Keratinocyte (primary cell): Measurements from ENCODE around the gene PDIA6. TPM values are rescaled to one million over a fixed set of nuclear protein-coding genes. Genes with fewer than 3 reads are reported as not detected.
"Not testable (repeated sequence)": the region's sequence is repeated elsewhere in the genome, so short reads cannot be mapped to it uniquely, and the experiment has no call there.

ENCODE experiments used
- DNase-seq: peaks from one replicate; pipeline ENCODE4 v3.0.0-alpha.2; 2011; ENCODE audit warnings: low read depth, missing footprints, low spot score
- FAIRE-seq: peaks from 2 replicates; lab custom pipeline; 2011; peaks lifted over from hg19 to GRCh38; lab: Jason Lieb, UNC
- H2AFZ ChIP-seq: 2 replicates; pipeline ENCODE4 v1.6.0; 2012; ENCODE audit warnings: low read length, control low read depth, inconsistent platforms; ENCODE audit not compliant: control insufficient read depth
- H3K27ac ChIP-seq: 2 replicates; pipeline ENCODE4 v1.5.1; 2011; ENCODE audit warnings: low read length; ENCODE audit not compliant: control insufficient read depth, insufficient read depth
- H3K27me3 ChIP-seq: 3 replicates; pipeline ENCODE4 v1.6.0; 2011; ENCODE audit warnings: low read length; ENCODE audit not compliant: control insufficient read depth, insufficient read depth; ENCODE audit errors: extremely low read depth
- H3K36me3 ChIP-seq, 2 experiments: 2 replicates in 1 of 2; 3 replicates in 1 of 2; pipeline ENCODE4 v1.5.1; 2011; ENCODE audit warnings: low read length in 2 of 2, mild to moderate bottlenecking in 1 of 2; ENCODE audit not compliant: control insufficient read depth in 2 of 2, insufficient read depth in 2 of 2; ENCODE audit errors: extremely low read depth in 1 of 2
- H3K4me1 ChIP-seq: 3 replicates; pipeline ENCODE4 v1.5.1; 2011; ENCODE audit warnings: low read length; ENCODE audit not compliant: control insufficient read depth, insufficient read depth; ENCODE audit errors: extremely low read depth
- H3K4me2 ChIP-seq: 3 replicates; pipeline ENCODE4 v1.6.0; 2011; ENCODE audit warnings: low read depth, low read length; ENCODE audit not compliant: control insufficient read depth, insufficient read depth; ENCODE audit errors: extremely low read depth
- H3K4me3 ChIP-seq, 3 experiments: fragments of 200-600 bp in 1 of 3; sonication (generic) in 1 of 3; 2 replicates in 2 of 3; 3 replicates in 1 of 3; pipeline ENCODE4 v1.5.1; 2011 to 2016; ENCODE audit warnings: low read length in 3 of 3, mild to moderate bottlenecking in 3 of 3, control low read depth in 2 of 3, inconsistent platforms in 1 of 3, low read depth in 1 of 3, mixed read lengths in 1 of 3, mixed run types in 1 of 3, moderate library complexity in 1 of 3; ENCODE audit not compliant: control insufficient read depth in 2 of 3, insufficient read depth in 2 of 3; ENCODE audit errors: extremely low read depth in 1 of 3
- H3K79me2 ChIP-seq: 2 replicates; pipeline ENCODE4 v1.6.0; 2012; ENCODE audit warnings: low read length; ENCODE audit not compliant: control insufficient read depth, insufficient read depth
- H3K9ac ChIP-seq: 3 replicates; pipeline ENCODE4 v1.6.0; 2011; ENCODE audit warnings: low read length; ENCODE audit not compliant: control insufficient read depth, insufficient read depth; ENCODE audit errors: extremely low read depth
- H3K9me1 ChIP-seq: 3 replicates; pipeline ENCODE4 v1.6.0; 2011; ENCODE audit warnings: low read length; ENCODE audit not compliant: control insufficient read depth, insufficient read depth; ENCODE audit errors: extremely low read depth
- H3K9me3 ChIP-seq: 2 replicates; pipeline ENCODE4 v1.5.1; 2012; ENCODE audit warnings: low read depth, low read length; ENCODE audit not compliant: control insufficient read depth
- H4K20me1 ChIP-seq: 3 replicates; pipeline ENCODE4 v1.6.0; 2011; ENCODE audit warnings: low read length; ENCODE audit not compliant: control insufficient read depth, insufficient read depth; ENCODE audit errors: extremely low read depth
- EZH2 ChIP-seq: IDR thresholded peaks from one replicate; pipeline ENCODE4 v1.6.1; 2012; ENCODE audit warnings: inconsistent platforms, mild to moderate bottlenecking, low read length, moderate library complexity
- dilution Hi-C: fragments of 300-500 bp; cut with MboI; formaldehyde crosslinking; loops from one replicate; pipeline ENCODE4 v1.7.0; 2020; ENCODE audit warnings: low sequenced_read_pairs; ENCODE audit not compliant: extremely low pct_ligation_motif_present
- polyA plus RNA-seq, 5 experiments: library from polyadenylated mRNA; depleted of rRNA in 3 of 5; stranded (reverse) in 3 of 5; stranded (forward) in 1 of 5; unstranded in 1 of 5; fragments of >200 nt; gene quantifications; 1 replicate in 1 of 5; 2 replicates in 3 of 5; 3 replicates in 1 of 5; pipeline versions ENCODE4 v1.2.1 to v1.2.3, GENCODE V29; 2011 to 2012; ENCODE audit warnings: missing spikeins in 2 of 5, low read depth in 1 of 5, low replicate concordance in 1 of 5
- TF ChIP-seq, protein P1 (sequence below), 3 experiments: IDR thresholded peaks in 1 of 3; conservative IDR thresholded peaks in 1 of 3; optimal IDR thresholded peaks in 1 of 3; 2 replicates in 2 of 3; 3 replicates in 1 of 3; pipeline versions ENCODE3 to v1.5.1; 2011; ENCODE audit warnings: low read length in 3 of 3, mild to moderate bottlenecking in 3 of 3, moderate library complexity in 2 of 3, control low read depth in 1 of 3, inconsistent platforms in 1 of 3; ENCODE audit not compliant: insufficient read depth in 2 of 3; ENCODE audit errors: extremely low read depth in 1 of 3

PDIA6 gene
- polyA plus RNA-seq, 1 donor (not counting 4 experiments of a cell fraction or from before 2014, with no cell fraction given), result 310 TPM

DNA sequence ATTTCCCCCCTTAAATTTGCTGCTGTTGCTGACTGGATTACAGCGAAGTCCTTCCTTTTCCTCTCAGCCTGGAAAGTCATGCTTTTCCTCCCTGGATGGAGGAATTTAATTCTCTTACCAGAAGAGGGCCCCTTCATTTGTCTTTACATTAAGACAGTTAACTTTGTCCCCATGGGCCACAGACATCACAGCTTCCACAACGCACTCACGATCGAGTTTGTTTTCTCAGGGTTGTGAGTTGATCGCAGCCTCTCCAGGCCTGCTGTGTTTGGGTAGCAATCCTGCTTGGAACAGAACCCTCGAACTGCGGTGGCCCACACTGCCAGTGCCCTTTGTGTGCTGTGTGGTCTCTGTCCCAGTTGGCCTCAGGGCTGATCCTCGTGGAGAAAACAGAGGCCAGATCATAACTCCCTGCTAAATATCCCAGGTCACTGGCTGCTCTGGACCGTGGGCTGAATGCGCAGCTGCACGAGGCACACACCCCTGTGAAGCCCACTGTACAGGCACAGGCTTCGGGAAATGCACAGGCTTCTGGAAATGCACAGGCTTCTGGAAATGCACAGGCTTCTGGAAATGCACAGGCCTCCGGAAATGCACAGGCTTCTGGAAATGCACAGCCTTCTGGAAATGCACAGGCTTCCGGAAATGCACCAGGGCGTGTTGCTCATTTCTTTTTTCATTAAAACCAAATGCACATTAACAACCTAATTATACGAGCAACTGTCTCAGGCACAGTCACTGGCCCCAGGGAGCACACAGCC lies 2.2 kb upstream of the PDIA6 start:
- Histone ChIP-seq H3K4me3 (no peak overlapping the region), H4K20me1 (peaks cover 5% of the 10 kb centered on the region), H3K27ac (no peak overlapping the region), H3K36me3 (peaks cover 0 to 8% of the 10 kb centered on the region in 2 experiments), H3K9me3 (no peaks in the 10 kb centered on the region), H3K4me1 (peaks cover 15% of the 10 kb centered on the region), H3K9ac (no peak overlapping the region), H3K9me1 (no peaks in the 10 kb centered on the region), H3K4me2 (no peak overlapping the region), H3K79me2 (peaks cover 28% of the 10 kb centered on the region), H3K27me3 (peaks cover 13% of the 10 kb centered on the region), H2AFZ (no peak overlapping the region)
- no peak for TF ChIP-seq EZH2
- TF ChIP-seq, protein P1, sequence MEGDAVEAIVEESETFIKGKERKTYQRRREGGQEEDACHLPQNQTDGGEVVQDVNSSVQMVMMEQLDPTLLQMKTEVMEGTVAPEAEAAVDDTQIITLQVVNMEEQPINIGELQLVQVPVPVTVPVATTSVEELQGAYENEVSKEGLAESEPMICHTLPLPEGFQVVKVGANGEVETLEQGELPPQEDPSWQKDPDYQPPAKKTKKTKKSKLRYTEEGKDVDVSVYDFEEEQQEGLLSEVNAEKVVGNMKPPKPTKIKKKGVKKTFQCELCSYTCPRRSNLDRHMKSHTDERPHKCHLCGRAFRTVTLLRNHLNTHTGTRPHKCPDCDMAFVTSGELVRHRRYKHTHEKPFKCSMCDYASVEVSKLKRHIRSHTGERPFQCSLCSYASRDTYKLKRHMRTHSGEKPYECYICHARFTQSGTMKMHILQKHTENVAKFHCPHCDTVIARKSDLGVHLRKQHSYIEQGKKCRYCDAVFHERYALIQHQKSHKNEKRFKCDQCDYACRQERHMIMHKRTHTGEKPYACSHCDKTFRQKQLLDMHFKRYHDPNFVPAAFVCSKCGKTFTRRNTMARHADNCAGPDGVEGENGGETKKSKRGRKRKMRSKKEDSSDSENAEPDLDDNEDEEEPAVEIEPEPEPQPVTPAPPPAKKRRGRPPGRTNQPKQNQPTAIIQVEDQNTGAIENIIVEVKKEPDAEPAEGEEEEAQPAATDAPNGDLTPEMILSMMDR (optimal IDR thresholded peaks at IDR 0.05 in 1 of 3, IDR thresholded peaks at IDR 0.05 in 1 of 3, conservative IDR thresholded peaks at IDR 0.05 in 1 of 3; ENCODE audit: extremely low read depth in 1 of 3, insufficient read depth in 2 of 3, low read length in 3 of 3), result no peak
- DNase-seq (no peak), FAIRE-seq (no peak)
- dilution Hi-C loops, result no loop called here

DNA sequence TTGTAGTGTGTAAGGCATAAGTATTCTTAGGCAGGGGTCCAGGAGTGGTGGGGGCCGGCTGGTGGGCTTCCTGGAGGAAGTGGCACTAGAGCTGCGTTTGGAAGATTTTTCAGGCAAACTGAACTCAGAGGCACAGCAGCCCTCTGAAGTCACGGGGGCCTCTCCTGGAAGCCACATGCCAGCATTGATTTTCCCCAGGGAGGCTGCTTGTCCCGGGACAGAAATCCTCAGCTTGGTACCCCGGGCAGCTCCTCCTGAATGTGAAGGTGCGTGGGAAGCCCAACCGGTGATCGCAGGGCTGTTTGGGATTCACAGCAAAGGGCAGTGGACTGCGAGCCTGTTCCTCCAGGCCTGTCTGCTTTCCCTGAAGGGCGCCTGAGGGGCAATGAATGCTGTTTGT lies 1.6 kb upstream of the PDIA6 start:
- Histone ChIP-seq H3K4me1 (peaks cover 17% of the 10 kb centered on the region), H3K79me2 (peaks cover 34% of the 10 kb centered on the region), H3K27ac (no peak overlapping the region), H3K4me2 (no peak overlapping the region), H3K9me1 (no peaks in the 10 kb centered on the region), H3K4me3 (no peak overlapping the region), H3K36me3 (peaks cover 0 to 12% of the 10 kb centered on the region in 2 experiments), H3K27me3 (peaks cover 12% of the 10 kb centered on the region), H3K9me3 (no peaks in the 10 kb centered on the region), H3K9ac (no peak overlapping the region), H2AFZ (no peak overlapping the region), H4K20me1 (peaks cover 5% of the 10 kb centered on the region)
- DNase-seq, result no peak
- TF ChIP-seq EZH2, result no peak
- TF ChIP-seq, protein P1 (optimal IDR thresholded peaks at IDR 0.05 in 1 of 3, IDR thresholded peaks at IDR 0.05 in 1 of 3, conservative IDR thresholded peaks at IDR 0.05 in 1 of 3; ENCODE audit: extremely low read depth in 1 of 3, insufficient read depth in 2 of 3, low read length in 3 of 3), result no peak
- no peak for FAIRE-seq
- dilution Hi-C loops, result no loop called here

DNA sequence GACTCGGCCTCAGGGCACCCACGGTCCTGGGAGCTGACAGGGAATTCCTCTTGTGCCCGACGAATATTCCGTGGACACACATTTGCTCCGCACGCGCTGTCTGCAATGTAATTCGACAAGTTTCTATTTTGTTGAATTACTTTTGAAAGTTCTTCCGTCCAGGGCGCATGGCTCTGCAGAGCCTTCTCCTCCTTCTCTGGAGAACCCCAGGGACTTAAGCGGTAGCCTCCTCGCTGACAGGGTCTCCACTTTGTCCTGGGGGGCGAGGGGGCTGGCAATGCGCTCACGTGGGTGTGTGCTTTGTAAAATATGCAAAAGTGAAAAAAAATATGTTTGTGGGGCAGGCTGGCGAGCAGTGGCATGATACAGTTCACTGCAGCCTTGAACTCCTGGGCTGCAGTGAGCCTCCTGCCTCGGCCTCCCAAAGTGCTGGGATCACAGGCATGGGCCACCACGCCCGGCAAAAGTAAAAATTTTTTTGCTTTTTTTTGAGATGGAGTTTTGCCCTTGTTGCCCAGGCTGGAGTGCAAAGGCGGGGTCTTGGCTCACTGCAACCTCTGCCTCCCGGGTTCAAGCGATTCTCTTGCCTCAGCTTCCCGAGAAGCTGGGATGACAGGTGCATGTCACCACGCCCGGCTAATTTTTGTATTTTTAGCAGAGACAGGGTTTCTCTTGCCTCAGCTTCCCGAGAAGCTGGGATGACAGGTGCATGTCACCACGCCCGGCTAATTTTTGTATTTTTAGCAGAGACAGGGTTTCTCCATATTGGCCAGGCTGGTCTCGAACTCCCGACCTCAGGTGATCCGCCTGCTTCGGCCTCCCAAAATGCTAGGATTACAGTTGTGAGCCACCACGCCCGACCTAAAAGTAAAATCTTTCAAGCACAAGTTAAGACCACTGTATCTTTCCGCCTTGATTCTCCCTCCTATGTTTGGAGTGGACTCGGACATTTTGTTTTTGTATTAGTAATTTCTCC lies 866 bp upstream of the PDIA6 start:
- H3K9me1 ChIP-seq, FAIRE-seq, DNase-seq, H4K20me1 ChIP-seq, H3K27me3 ChIP-seq, dilution Hi-C loops, H3K9me3 ChIP-seq: not testable (repeated sequence)
- H3K36me3 ChIP-seq, result peaks cover 0 to 15% of the 10 kb centered on the region in 2 experiments
- peaks cover 17% of the 10 kb centered on the region for H3K4me1 ChIP-seq
- peak overlapping the region; percentile 65 to 80 (median 66) for H3K4me3 ChIP-seq
- peaks cover 41% of the 10 kb centered on the region for H3K79me2 ChIP-seq
- peak overlapping the region; percentile 79 for H2AFZ ChIP-seq
- H3K4me2 ChIP-seq, result peak overlapping the region; percentile 82
- H3K9ac ChIP-seq, result peak overlapping the region; percentile 94
- H3K27ac ChIP-seq, result peak overlapping the region; percentile 36
